Parathyroid adenoma (tissue), 2 donors: ENCODE results near the gene MACIR.

ENCODE experiments used
- H2AFZ ChIP-seq: fragments of 300-600 bp; sonication (generic); one replicate; pipeline ENCODE4 v1.7.0; 2017; ENCODE audit warnings: antibody characterized with exemption, mild to moderate bottlenecking
- H3K27ac ChIP-seq: fragments of 300-600 bp; sonication (generic); one replicate; pipeline ENCODE4 v1.7.0; 2017
- H3K27me3 ChIP-seq: fragments of 300-600 bp; sonication (generic); one replicate; pipeline ENCODE4 v1.7.0; 2017; ENCODE audit warnings: low read length; ENCODE audit not compliant: control insufficient read depth, insufficient read depth
- H3K36me3 ChIP-seq: fragments of 300-600 bp; sonication (generic); one replicate; pipeline ENCODE4 v1.7.0; 2017; ENCODE audit warnings: low read length; ENCODE audit not compliant: control insufficient read depth, insufficient read depth
- H3K4me1 ChIP-seq: fragments of 300-600 bp; sonication (generic); one replicate; pipeline ENCODE4 v1.7.0; 2017; ENCODE audit warnings: control low read depth
- H3K4me2 ChIP-seq: fragments of 300-600 bp; sonication (generic); one replicate; pipeline ENCODE4 v1.7.0; 2017; ENCODE audit warnings: low read length
- H3K4me3 ChIP-seq: fragments of 300-600 bp; sonication (generic); one replicate; pipeline ENCODE4 v1.7.0; 2017; ENCODE audit warnings: low read depth, low read length
- H3K79me2 ChIP-seq: fragments of 300-600 bp; sonication (generic); one replicate; pipeline ENCODE4 v1.7.0; 2017; ENCODE audit warnings: control low read depth
- H3K9ac ChIP-seq: fragments of 300-600 bp; sonication (generic); one replicate; pipeline ENCODE4 v1.7.0; 2017; ENCODE audit warnings: mild to moderate bottlenecking
- H3K9me3 ChIP-seq: fragments of 300-600 bp; sonication (generic); one replicate; pipeline ENCODE4 v1.7.0; 2017; ENCODE audit warnings: low read length; ENCODE audit not compliant: control insufficient read depth
- TF ChIP-seq, protein P1 (sequence below): fragments of 300-600 bp; sonication (generic); IDR thresholded peaks from one replicate; pipeline ENCODE4 v1.7.0; 2017; ENCODE audit warnings: antibody characterized with exemption, mild to moderate bottlenecking
- donor health status: primary hyperparathyroidism.

MACIR gene

DNA sequence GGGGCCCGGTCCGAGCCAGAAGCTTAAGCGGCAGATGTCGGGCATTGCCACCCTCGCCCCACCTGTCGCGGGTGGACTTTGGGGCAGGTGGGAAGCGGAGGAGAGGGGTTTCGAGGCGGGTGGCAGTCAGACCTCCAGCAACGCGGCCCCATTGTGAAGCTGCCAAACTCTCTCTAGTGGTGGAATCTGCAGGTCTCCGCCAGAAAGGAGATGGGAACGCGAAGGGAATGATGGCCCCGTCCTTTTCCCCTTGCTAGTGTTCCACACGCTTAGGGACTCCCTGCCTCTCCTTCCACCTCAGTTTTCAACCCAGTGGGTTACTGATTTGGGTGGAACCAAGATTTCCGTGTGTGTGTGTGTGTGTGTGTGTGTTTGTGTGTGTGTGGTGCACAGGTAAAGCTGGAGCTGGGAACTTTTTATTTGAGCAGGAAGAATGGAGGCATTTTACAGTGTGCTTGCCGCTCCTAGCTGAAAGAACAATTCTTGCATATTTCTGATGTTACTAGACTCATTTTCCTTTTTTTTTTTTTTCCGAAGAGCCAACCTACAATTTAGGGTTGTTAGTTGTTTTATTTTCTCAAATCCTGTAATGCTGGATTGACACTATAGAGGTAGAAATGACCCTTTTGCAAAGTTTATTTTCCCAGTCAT is 1.3 kb downstream of the MACIR start:
- H2AFZ ChIP-seq: peak overlapping the region; percentile 69
- peak overlapping the region; percentile 69 for H3K4me3 ChIP-seq
- no peaks in the 10 kb centered on the region for H3K27me3 ChIP-seq
- no peaks in the 10 kb centered on the region for H3K36me3 ChIP-seq
- peaks cover 13% of the 10 kb centered on the region for H3K79me2 ChIP-seq
- peak overlapping the region; percentile 0 for H3K9ac ChIP-seq
- peak overlapping the region; percentile 79 for H3K4me2 ChIP-seq
- H3K27ac ChIP-seq: peak overlapping the region; percentile 73
- TF ChIP-seq, protein P1, sequence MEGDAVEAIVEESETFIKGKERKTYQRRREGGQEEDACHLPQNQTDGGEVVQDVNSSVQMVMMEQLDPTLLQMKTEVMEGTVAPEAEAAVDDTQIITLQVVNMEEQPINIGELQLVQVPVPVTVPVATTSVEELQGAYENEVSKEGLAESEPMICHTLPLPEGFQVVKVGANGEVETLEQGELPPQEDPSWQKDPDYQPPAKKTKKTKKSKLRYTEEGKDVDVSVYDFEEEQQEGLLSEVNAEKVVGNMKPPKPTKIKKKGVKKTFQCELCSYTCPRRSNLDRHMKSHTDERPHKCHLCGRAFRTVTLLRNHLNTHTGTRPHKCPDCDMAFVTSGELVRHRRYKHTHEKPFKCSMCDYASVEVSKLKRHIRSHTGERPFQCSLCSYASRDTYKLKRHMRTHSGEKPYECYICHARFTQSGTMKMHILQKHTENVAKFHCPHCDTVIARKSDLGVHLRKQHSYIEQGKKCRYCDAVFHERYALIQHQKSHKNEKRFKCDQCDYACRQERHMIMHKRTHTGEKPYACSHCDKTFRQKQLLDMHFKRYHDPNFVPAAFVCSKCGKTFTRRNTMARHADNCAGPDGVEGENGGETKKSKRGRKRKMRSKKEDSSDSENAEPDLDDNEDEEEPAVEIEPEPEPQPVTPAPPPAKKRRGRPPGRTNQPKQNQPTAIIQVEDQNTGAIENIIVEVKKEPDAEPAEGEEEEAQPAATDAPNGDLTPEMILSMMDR: no peak
- H3K4me1 ChIP-seq: peaks cover 8% of the 10 kb centered on the region
- no peaks in the 10 kb centered on the region for H3K9me3 ChIP-seq

DNA sequence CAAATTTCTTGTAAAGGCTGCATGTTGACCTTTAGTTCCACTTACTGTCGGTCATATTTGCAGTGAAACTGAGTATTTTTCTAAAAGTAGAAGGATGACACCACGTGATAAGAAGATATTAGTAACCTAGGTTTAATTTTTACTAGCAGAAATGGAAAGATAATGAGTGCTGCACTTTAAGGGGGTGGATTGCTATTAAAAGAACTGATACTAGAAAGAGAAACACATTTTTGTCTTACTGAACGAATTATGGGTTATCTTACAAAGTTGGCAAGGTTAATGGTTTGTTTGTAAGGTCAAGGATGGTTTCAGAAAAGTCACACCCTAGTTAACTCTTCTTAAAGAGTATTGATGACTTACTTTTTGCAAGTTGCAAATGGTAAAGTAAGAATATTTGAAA is 2.4 kb downstream of the MACIR start:
- Histone ChIP-seq H3K4me1 (peaks cover 8% of the 10 kb centered on the region), H3K9me3 (no peaks in the 10 kb centered on the region), H3K4me3 (no peak overlapping the region), H3K79me2 (peaks cover 21% of the 10 kb centered on the region), H2AFZ (no peak overlapping the region), H3K4me2 (no peak overlapping the region), H3K27ac (no peak overlapping the region), H3K36me3 (no peaks in the 10 kb centered on the region), H3K9ac (no peak overlapping the region), H3K27me3 (no peaks in the 10 kb centered on the region)
- TF ChIP-seq, protein P1: no peak

DNA sequence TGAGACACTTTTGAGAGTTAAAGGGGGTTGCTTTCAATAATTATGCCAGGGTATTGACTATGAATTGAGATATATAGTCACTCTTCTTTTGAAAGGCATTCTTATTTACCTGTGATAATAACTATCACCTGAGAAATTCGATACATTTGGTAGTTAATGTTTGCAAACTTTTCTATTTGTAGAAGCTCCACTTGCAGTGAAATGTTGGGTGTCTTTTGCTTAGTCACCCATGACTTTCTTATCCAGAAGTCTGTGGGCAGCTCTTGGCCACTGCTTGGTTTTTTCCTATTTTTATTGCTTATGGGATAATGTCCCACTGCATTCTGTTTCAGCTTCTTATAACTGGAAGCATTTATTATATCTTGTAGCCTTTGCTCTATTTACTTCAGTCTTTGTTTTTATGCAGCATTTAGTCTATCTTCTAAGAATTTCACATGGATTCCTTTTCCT is 3.9 kb downstream of the MACIR start:
- no peaks in the 10 kb centered on the region for H3K27me3 ChIP-seq
- no peak overlapping the region for H2AFZ ChIP-seq
- H3K79me2 ChIP-seq: peaks cover 25% of the 10 kb centered on the region
- no peaks in the 10 kb centered on the region for H3K9me3 ChIP-seq
- H3K27ac ChIP-seq: no peak overlapping the region
- no peak overlapping the region for H3K4me2 ChIP-seq
- H3K36me3 ChIP-seq: no peaks in the 10 kb centered on the region
- H3K4me1 ChIP-seq: peaks cover 8% of the 10 kb centered on the region
- no peak overlapping the region for H3K9ac ChIP-seq
- no peak overlapping the region for H3K4me3 ChIP-seq
- TF ChIP-seq, protein P1: no peak

DNA sequence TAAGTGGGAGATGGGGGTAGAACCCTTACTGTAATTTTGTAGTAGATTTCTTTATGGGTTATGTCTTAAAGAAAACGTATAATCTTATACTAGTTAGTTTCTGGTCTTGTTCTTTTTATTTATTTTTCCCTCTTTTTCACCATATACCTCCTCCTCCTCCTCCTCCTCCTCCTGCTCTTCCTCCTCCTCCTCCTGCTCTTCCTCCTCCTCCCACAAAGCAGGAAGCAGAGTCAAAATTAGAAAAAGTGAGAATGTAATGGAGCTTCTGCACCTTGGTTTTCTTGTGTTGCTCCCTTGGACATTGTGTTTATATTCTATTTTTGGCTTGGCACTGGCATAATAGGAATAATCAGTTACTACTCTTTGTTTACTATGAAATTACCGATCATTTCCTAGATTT is 4.5 kb downstream of the MACIR start:
- Histone ChIP-seq H3K4me1 (peaks cover 11% of the 10 kb centered on the region), H3K36me3 (no peaks in the 10 kb centered on the region), H3K27me3 (no peaks in the 10 kb centered on the region), H3K4me2 (no peak overlapping the region), H3K9me3 (no peaks in the 10 kb centered on the region), H3K9ac (no peak overlapping the region), H3K79me2 (peaks cover 31% of the 10 kb centered on the region), H2AFZ (no peak overlapping the region), H3K4me3 (no peak overlapping the region), H3K27ac (no peak overlapping the region)
- TF ChIP-seq, protein P1: no peak

DNA sequence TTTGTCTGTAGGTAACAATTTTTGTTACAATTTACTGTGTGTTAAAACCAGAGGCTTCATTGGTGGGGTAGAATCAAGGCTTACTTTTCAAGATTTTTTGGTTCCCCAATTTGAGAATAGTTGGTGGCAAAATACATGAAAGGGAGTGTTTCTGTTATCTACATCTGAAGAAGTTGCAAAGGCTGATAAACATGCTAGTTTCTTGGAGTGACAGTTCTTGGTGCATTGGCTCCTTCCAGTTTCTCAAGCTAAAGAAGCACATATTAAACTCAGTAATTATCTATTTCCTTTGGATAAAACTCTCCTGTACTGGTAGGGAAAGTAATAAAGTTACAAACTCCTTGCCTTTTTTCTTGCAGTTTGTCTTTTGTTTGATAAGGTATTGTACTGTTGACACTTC is 5.9 kb downstream of the MACIR start:
- Histone ChIP-seq H3K9ac (no peak overlapping the region), H3K9me3 (no peaks in the 10 kb centered on the region), H3K36me3 (no peaks in the 10 kb centered on the region), H3K27me3 (no peaks in the 10 kb centered on the region), H2AFZ (no peak overlapping the region), H3K4me3 (no peak overlapping the region), H3K79me2 (peaks cover 39% of the 10 kb centered on the region), H3K4me2 (no peak overlapping the region), H3K27ac (no peak overlapping the region), H3K4me1 (peaks cover 11% of the 10 kb centered on the region)
- TF ChIP-seq, protein P1: no peak
